Measurements from ENCODE around the gene CXorf66. TPM values are rescaled to one million over a fixed set of nuclear protein-coding genes. Genes with fewer than 3 reads are reported as not detected.

The CXorf66 gene
- total RNA-seq, 1 experiment from 2014 or later = not detected

- H3K9me2 ChIP-seq (ENCODE audit: insufficient read depth) = no peaks in the 10 kb centered on the region
- ChIA-PET RAD21 (ENCODE audit: low non-redundant PET in 1 of 2, low total read pairs in 2 of 2, uncharacterized antibody in 2 of 2, unreplicated experiment in 2 of 2) (no interaction called here), POLR2A (no interaction called here), CTCF (interaction anchor here (1.9 kb wide), 1 partner anchor 18 kb away, joined by 6 read pairs; no protein-coding TSS in a partner anchor)
- no peaks in the 10 kb centered on the region for H3K9me3 ChIP-seq (ENCODE audit: control insufficient read depth in 1 of 2, insufficient read depth in 1 of 2, low read depth in 1 of 2, low read length in 2 of 2)
- BruUV-seq (replicated peaks) = no TSS peak
- no peak overlapping the region for H3K27ac ChIP-seq (ENCODE audit: low read depth, low read length)
- H3K4me3 ChIP-seq (replicated peaks in 1 of 2; ENCODE audit: low read depth in 1 of 2, low read length in 2 of 2) = no peak overlapping the region
- DNase-seq (ENCODE audit: low read depth, low spot score) (no peak), ATAC-seq (no peak)
- intact Hi-C loops (cut with micrococcal nuclease) = loop anchor here (5.0 to 10.0 kb wide), 2 partner anchors 783 to 1190 kb away; no protein-coding TSS in a partner anchor
- no peaks in the 10 kb centered on the region for H4K20me1 ChIP-seq (ENCODE audit: insufficient read depth)
- no peak overlapping the region for H3K9ac ChIP-seq (ENCODE audit: low read length)
- no peaks in the 10 kb centered on the region for H3K79me2 ChIP-seq (ENCODE audit: insufficient read depth, low read length)
- H3K4me1 ChIP-seq (ENCODE audit: control insufficient read depth in 1 of 2, insufficient read depth in 2 of 2, low read length in 2 of 2) = peaks cover 0 to 4% of the 10 kb centered on the region in 2 experiments; a peak in 1 of 4 replicates
- no peaks in the 10 kb centered on the region for H3K27me3 ChIP-seq (ENCODE audit: insufficient read depth, low read length)
- no peak for TF ChIP-seq EZH2 (IDR thresholded peaks at IDR 0.05)
- no peak for TF ChIP-seq CEBPB (IDR thresholded peaks at IDR 0.05; ENCODE audit: low read depth)
- TF ChIP-seq ZBTB33 (IDR thresholded peaks at IDR 0.05; ENCODE audit: extremely low read depth, insufficient replicate concordance, low read length) = no peak
- no peak for TF ChIP-seq POLR2AphosphoS5 (IDR thresholded peaks at IDR 0.05; ENCODE audit: low read depth, low read length)
- no peak for TF ChIP-seq RAD21 (IDR thresholded peaks at IDR 0.05; ENCODE audit: low read depth)
- no peak for TF ChIP-seq YY1 (IDR thresholded peaks at IDR 0.05; ENCODE audit: extremely low read depth, insufficient replicate concordance, low read depth, low read length)
- TF ChIP-seq TCF7L2 (IDR thresholded peaks at IDR 0.05; ENCODE audit: borderline replicate concordance, extremely low read depth, insufficient read depth, insufficient read length) = no peak
- TF ChIP-seq EZH2phosphoT487 (IDR thresholded peaks at IDR 0.05; ENCODE audit: borderline replicate concordance) = no peak
- TF ChIP-seq FOSL1 (IDR thresholded peaks at IDR 0.05; ENCODE audit: low read depth) = no peak
- no peak for TF ChIP-seq CBX3 (IDR thresholded peaks at IDR 0.05; ENCODE audit: low read depth)
- TF ChIP-seq ZFX (IDR thresholded peaks at IDR 0.05) = no peak
- TF ChIP-seq REST (IDR thresholded peaks at IDR 0.05; ENCODE audit: low read depth) = no peak
- TF ChIP-seq ATF3 (IDR thresholded peaks at IDR 0.05) = no peak
- no peak for TF ChIP-seq POLR2A (IDR thresholded peaks at IDR 0.05; ENCODE audit: borderline replicate concordance, extremely low read depth, insufficient read depth, insufficient read length)
- no peak for TF ChIP-seq JUND (IDR thresholded peaks at IDR 0.05)
- TF ChIP-seq SIN3A (IDR thresholded peaks at IDR 0.05; ENCODE audit: low read depth) = no peak
- no peak for TF ChIP-seq SRF (IDR thresholded peaks at IDR 0.05; ENCODE audit: low read depth)
- TF ChIP-seq CTCF (IDR thresholded peaks at IDR 0.05 in 2 of 3, conservative IDR thresholded peaks at IDR 0.05 in 1 of 3; ENCODE audit: borderline replicate concordance in 1 of 3, insufficient read depth in 1 of 3, low read depth in 2 of 3, low read length in 2 of 3) = no peak
- H3K4me2 ChIP-seq (ENCODE audit: low read length) = no peak overlapping the region
- no peaks in the 10 kb centered on the region for H3K36me3 ChIP-seq (ENCODE audit: control insufficient read depth in 1 of 2, insufficient read depth in 2 of 2, low read length in 2 of 2)
- H2AFZ ChIP-seq (ENCODE audit: low read depth, low read length, poor library complexity, severe bottlenecking) = no peak overlapping the region
Measured at GRCh38 chrX:139967750-139968149, 2.4 kb upstream of the CXorf66 start.
